ENCODE data around the gene LCN6. TPM values are rescaled to one million over a fixed set of nuclear protein-coding genes. Genes with fewer than 3 reads are reported as not detected.
A peak's percentile ranks its signal among the peaks of the same experiment; 100 is the strongest.

Gene LCN6
- total RNA-seq, 6 donors from 2014 or later = 2.7 to 35.1 (median 5.5) TPM; not detected in 2

- Histone ChIP-seq H3K4me3 (no peak overlapping the region), H3K36me3 (no peaks in the 10 kb centered on the region), H3K27ac (no peak overlapping the region), H3K9me3 (no peaks in the 10 kb centered on the region), H3K27me3 (no peaks in the 10 kb centered on the region), H3K4me1 (peaks cover 1 to 8% (median 5%) of the 10 kb centered on the region in 4 donors)
- no peak for DNase-seq
- no peak for ATAC-seq (ENCODE audit: low FRiP score in 2 of 2)
- 76 to 87% methylated on average over 6 of the region's 6 CpGs for WGBS, 2 donors
- no peak for TF ChIP-seq POLR2A (IDR thresholded peaks at IDR 0.05)
- TF ChIP-seq, protein P1, sequence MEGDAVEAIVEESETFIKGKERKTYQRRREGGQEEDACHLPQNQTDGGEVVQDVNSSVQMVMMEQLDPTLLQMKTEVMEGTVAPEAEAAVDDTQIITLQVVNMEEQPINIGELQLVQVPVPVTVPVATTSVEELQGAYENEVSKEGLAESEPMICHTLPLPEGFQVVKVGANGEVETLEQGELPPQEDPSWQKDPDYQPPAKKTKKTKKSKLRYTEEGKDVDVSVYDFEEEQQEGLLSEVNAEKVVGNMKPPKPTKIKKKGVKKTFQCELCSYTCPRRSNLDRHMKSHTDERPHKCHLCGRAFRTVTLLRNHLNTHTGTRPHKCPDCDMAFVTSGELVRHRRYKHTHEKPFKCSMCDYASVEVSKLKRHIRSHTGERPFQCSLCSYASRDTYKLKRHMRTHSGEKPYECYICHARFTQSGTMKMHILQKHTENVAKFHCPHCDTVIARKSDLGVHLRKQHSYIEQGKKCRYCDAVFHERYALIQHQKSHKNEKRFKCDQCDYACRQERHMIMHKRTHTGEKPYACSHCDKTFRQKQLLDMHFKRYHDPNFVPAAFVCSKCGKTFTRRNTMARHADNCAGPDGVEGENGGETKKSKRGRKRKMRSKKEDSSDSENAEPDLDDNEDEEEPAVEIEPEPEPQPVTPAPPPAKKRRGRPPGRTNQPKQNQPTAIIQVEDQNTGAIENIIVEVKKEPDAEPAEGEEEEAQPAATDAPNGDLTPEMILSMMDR (IDR thresholded peaks at IDR 0.05) = no peak
- TF ChIP-seq EP300 (IDR thresholded peaks at IDR 0.05) = no peak
- no peak for TF ChIP-seq POLR2AphosphoS5 (IDR thresholded peaks at IDR 0.05)
These were observed 36.7 kb upstream of the LCN6 start for GRCh38 chr9:136784997-136785361.

DNA sequence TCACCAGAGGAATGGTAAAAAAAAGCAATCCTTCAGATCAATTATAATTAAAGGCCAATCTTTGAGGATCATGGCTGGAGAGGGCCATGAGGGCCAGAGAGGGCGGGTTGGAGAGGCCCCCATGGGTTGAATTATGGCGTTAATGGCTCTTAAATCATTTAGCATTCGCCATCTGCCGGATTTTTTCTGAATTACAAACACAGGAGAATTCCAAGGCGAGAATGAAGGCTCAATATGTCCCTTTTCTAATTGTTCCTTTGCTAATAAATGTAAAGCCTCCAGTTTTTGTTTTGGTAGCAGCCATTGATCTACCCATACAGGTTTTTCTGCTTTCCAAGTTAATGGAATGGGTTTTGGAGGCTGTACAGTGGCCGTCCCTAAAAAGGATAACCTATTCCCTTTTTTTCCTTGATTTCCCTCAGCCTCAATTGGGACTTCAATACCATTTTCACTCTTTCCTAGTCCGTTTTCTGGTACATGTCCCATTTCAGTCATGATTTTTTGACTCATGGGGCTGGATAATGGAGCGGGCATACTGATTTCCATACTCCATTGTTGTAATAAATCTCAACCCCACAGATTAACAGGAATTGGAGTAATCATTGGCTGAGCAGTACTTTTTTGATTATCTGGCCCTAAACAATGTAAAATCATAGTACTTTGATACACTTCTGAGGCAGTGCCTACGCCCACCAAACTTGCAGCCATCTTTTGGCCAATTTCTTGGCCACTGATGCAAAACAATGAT is 36.1 kb upstream of the LCN6 start:
- no peak for ATAC-seq (ENCODE audit: low FRiP score in 2 of 2)
- Histone ChIP-seq H3K36me3 (no peaks in the 10 kb centered on the region), H3K27ac (no peak overlapping the region), H3K4me1 (peaks cover 0 to 8% (median 4%) of the 10 kb centered on the region in 4 donors), H3K4me3 (no peak overlapping the region), H3K27me3 (no peaks in the 10 kb centered on the region), H3K9me3 (no peaks in the 10 kb centered on the region)
- 44 to 50% methylated on average over 9 of the region's 9 CpGs for WGBS, 2 donors
- TF ChIP-seq POLR2AphosphoS5 (IDR thresholded peaks at IDR 0.05) (no peak), POLR2A (IDR thresholded peaks at IDR 0.05) (no peak), EP300 (IDR thresholded peaks at IDR 0.05) (no peak)
- TF ChIP-seq, protein P1 (IDR thresholded peaks at IDR 0.05) = peak in 5 of 6 experiments; percentile 40 to 55 (median 50)
- DNase-seq = no peak

DNA sequence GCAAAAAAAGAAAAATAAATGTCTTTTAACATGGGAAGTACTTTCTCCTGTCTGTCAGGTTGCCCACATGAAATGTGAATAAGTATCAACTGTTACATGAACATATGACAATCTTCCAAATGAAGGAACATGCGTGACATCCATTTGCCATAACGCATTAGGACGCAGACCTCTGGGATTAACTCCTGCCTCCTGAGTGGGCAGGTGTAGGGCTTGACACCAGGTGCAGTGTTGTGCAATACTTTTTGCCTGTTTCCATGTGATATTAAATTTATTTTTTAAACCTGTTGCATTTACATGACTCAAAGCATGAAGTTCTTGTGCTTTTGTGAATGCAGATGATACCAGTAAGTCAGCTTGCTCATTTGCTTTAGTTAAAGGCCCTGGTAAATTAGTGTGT is 34.1 kb upstream of the LCN6 start:
- Histone ChIP-seq H3K27ac (no peak overlapping the region), H3K36me3 (no peaks in the 10 kb centered on the region), H3K27me3 (no peaks in the 10 kb centered on the region), H3K9me3 (no peaks in the 10 kb centered on the region), H3K4me3 (no peak overlapping the region), H3K4me1 (peaks cover 0 to 1% (median 0%) of the 10 kb centered on the region in 4 donors)
- no peak for DNase-seq
- no peak for ATAC-seq (ENCODE audit: low FRiP score in 2 of 2)
- WGBS, 2 donors = 92 to 97% methylated on average over 3 of the region's 3 CpGs
- no peak for TF ChIP-seq POLR2A (IDR thresholded peaks at IDR 0.05)
- TF ChIP-seq EP300 (IDR thresholded peaks at IDR 0.05) = no peak
- TF ChIP-seq, protein P1 (IDR thresholded peaks at IDR 0.05) = no peak
- no peak for TF ChIP-seq POLR2AphosphoS5 (IDR thresholded peaks at IDR 0.05)

- TF ChIP-seq POLR2AphosphoS5 (IDR thresholded peaks at IDR 0.05) (no peak), POLR2A (IDR thresholded peaks at IDR 0.05) (no peak), EP300 (IDR thresholded peaks at IDR 0.05) (no peak)
- TF ChIP-seq, protein P1 (IDR thresholded peaks at IDR 0.05) = no peak
- 85 to 89% methylated on average over 5 of the region's 5 CpGs for WGBS, 2 donors
- no peak overlapping the region for H3K27ac ChIP-seq
- no peaks in the 10 kb centered on the region for H3K4me1 ChIP-seq
- no peaks in the 10 kb centered on the region for H3K36me3 ChIP-seq
- no peaks in the 10 kb centered on the region for H3K9me3 ChIP-seq
- DNase-seq = no peak
- no peak for ATAC-seq (ENCODE audit: low FRiP score in 2 of 2)
- no peaks in the 10 kb centered on the region for H3K27me3 ChIP-seq
- no peak overlapping the region for H3K4me3 ChIP-seq
These were observed 31.5 kb upstream of the LCN6 start for GRCh38 chr9:136779808-136780207.

- H3K4me3 ChIP-seq = no peak overlapping the region
- peaks cover 0 to 8% (median 2%) of the 10 kb centered on the region in 4 donors for H3K9me3 ChIP-seq
- 84 to 85% methylated on average over 7 to 14 of the region's 14 CpGs for WGBS, 2 donors
- H3K27me3 ChIP-seq = no peaks in the 10 kb centered on the region
- no peak for ATAC-seq (ENCODE audit: low FRiP score in 2 of 2)
- no peak overlapping the region for H3K27ac ChIP-seq
- H3K36me3 ChIP-seq = no peaks in the 10 kb centered on the region
- no peak for DNase-seq
- H3K4me1 ChIP-seq = no peaks in the 10 kb centered on the region
- TF ChIP-seq, protein P1 (IDR thresholded peaks at IDR 0.05) = no peak
- TF ChIP-seq EP300 (IDR thresholded peaks at IDR 0.05) (no peak), POLR2AphosphoS5 (IDR thresholded peaks at IDR 0.05) (no peak), POLR2A (IDR thresholded peaks at IDR 0.05) (no peak)
These were observed 29.0 kb upstream of the LCN6 start for GRCh38 chr9:136777359-136777758.

All from upper lobe of left lung (tissue), 6 donors.